Liver (tissue), 9 donors: ENCODE measurements around the gene HCFC1. TPM values are rescaled to one million over a fixed set of nuclear protein-coding genes. Genes with fewer than 3 reads are reported as not detected.

ENCODE experiments used
- DNase-seq: peaks from one replicate; pipeline ENCODE4 v3.0.0-alpha.2; 2017; ENCODE audit warnings: low spot score
- H3K27ac ChIP-seq, 2 donors: one replicate each; pipeline ENCODE4 v1.7.0; 2013; ENCODE audit warnings: inconsistent platforms in 2 of 2, low read length in 2 of 2, control low read depth in 1 of 2, low read depth in 1 of 2, mild to moderate bottlenecking in 1 of 2
- H3K27me3 ChIP-seq, 4 donors: one replicate each; pipeline versions ENCODE4 v1.6.1 to v1.7.0; 2013; ENCODE audit warnings: low read length in 3 of 4, inconsistent platforms in 1 of 4, mild to moderate bottlenecking in 1 of 4, moderate library complexity in 1 of 4; ENCODE audit not compliant: control insufficient read depth in 4 of 4, insufficient read depth in 4 of 4
- H3K36me3 ChIP-seq, 4 donors: one replicate each; pipeline versions ENCODE4 v1.6.1 to v1.7.0; 2013; ENCODE audit warnings: low read length in 3 of 4, mild to moderate bottlenecking in 3 of 4, low read depth in 1 of 4, moderate library complexity in 1 of 4; ENCODE audit not compliant: control insufficient read depth in 4 of 4, insufficient read depth in 3 of 4
- H3K4me1 ChIP-seq, 4 donors: one replicate each; pipeline versions ENCODE4 v1.6.1 to v1.7.0; 2013; ENCODE audit warnings: low read length in 3 of 4, mild to moderate bottlenecking in 3 of 4, moderate library complexity in 1 of 4; ENCODE audit not compliant: control insufficient read depth in 4 of 4, insufficient read depth in 4 of 4
- H3K4me3 ChIP-seq, 3 donors: one replicate each; pipeline versions ENCODE4 v1.6.1 to v1.7.0; 2013; ENCODE audit warnings: low read length in 3 of 3, control low read depth in 1 of 3, low read depth in 1 of 3, mild to moderate bottlenecking in 1 of 3
- H3K9ac ChIP-seq, 2 donors: one replicate each; pipeline ENCODE4 v1.7.0; 2013; ENCODE audit warnings: low read length in 2 of 2, mild to moderate bottlenecking in 2 of 2, moderate library complexity in 2 of 2, control low read depth in 1 of 2, low read depth in 1 of 2
- H3K9me3 ChIP-seq, 4 donors: one replicate each; pipeline versions ENCODE4 v1.6.1 to v1.7.0; 2013; ENCODE audit warnings: low read length in 3 of 4; ENCODE audit not compliant: control insufficient read depth in 4 of 4
- EGR1 ChIP-seq, 2 donors: IDR thresholded peaks; 2 replicates each; pipeline ENCODE4 v1.6.1; 2016 to 2018; ENCODE audit warnings: antibody characterized with exemption in 2 of 2, low read depth in 2 of 2
- FOXA1 ChIP-seq: IDR thresholded peaks from 2 replicates; pipeline ENCODE4 v1.6.1; 2016; ENCODE audit warnings: antibody characterized with exemption
- FOXA2 ChIP-seq: IDR thresholded peaks from 2 replicates; pipeline ENCODE4 v1.6.1; 2016; ENCODE audit warnings: antibody characterized with exemption
- GABPA ChIP-seq, 2 donors: IDR thresholded peaks in 1 of 2; conservative IDR thresholded peaks in 1 of 2; 2 replicates each; pipeline ENCODE4 v1.6.1; 2016; ENCODE audit warnings: antibody characterized with exemption in 2 of 2, mild to moderate bottlenecking in 1 of 2, moderate library complexity in 1 of 2
- HNF4A ChIP-seq, 2 donors: conservative IDR thresholded peaks; 2 replicates each; pipeline ENCODE4 v1.6.1; 2016; ENCODE audit warnings: antibody characterized with exemption in 2 of 2, mild to moderate bottlenecking in 2 of 2
- HNF4G ChIP-seq: IDR thresholded peaks from 2 replicates; pipeline ENCODE4 v1.6.1; 2016; ENCODE audit warnings: antibody characterized with exemption
- JUND ChIP-seq, 2 donors: IDR thresholded peaks; 2 replicates each; pipeline ENCODE4 v1.6.1; 2016; ENCODE audit warnings: antibody characterized with exemption in 2 of 2
- NR2F2 ChIP-seq: IDR thresholded peaks from 2 replicates; pipeline ENCODE4 v1.6.1; 2016; ENCODE audit warnings: antibody characterized with exemption
- RAD21 ChIP-seq, 2 donors: IDR thresholded peaks; 2 replicates each; pipeline ENCODE4 v1.6.1; 2016; ENCODE audit warnings: antibody characterized with exemption in 2 of 2, mild to moderate bottlenecking in 2 of 2
- RXRA ChIP-seq, 2 donors: IDR thresholded peaks; 2 replicates each; pipeline ENCODE4 v1.6.1; 2017 to 2018; ENCODE audit warnings: antibody characterized with exemption in 2 of 2, mild to moderate bottlenecking in 1 of 2
- SP1 ChIP-seq: IDR thresholded peaks from 2 replicates; pipeline ENCODE4 v1.6.1; 2018; ENCODE audit warnings: antibody characterized with exemption, mild to moderate bottlenecking
- TAF1 ChIP-seq: conservative IDR thresholded peaks from 2 replicates; pipeline ENCODE4 v1.6.1; 2016; ENCODE audit warnings: antibody characterized with exemption, mild to moderate bottlenecking
- YY1 ChIP-seq: IDR thresholded peaks from 2 replicates; pipeline ENCODE4 v1.6.1; 2016; ENCODE audit warnings: antibody characterized with exemption, mild to moderate bottlenecking
- WGBS: extraction: QIAGEN DNeasy Blood & Tissue Kit; methylation state at CpG from one replicate; pipeline ENCODE4 v1.1.7; 2013; 5-methylcytosine and 5-hydroxymethylcytosine counted together
- polyA plus RNA-seq, 2 donors: library from polyadenylated mRNA; stranded (reverse) in 1 of 2; unstranded in 1 of 2; fragments of 200-250 nt in 1 of 2; fragments of >200 nt in 1 of 2; fragmentation: Nextera tagmentation in 1 of 2; extraction: Ambion mirVana in 1 of 2; gene quantifications; one replicate each; pipeline versions ENCODE4 v1.2.1 to v1.2.3, GENCODE V29; 2013 to 2015
- total RNA-seq, 2 donors: library from RNA; depleted of rRNA; stranded (reverse); fragments of >200 nt; gene quantifications; one replicate each; pipeline ENCODE4 v1.2.3, GENCODE V29; 2014
- TF ChIP-seq, protein P1 (sequence below): IDR thresholded peaks from 2 replicates; pipeline ENCODE4 v1.6.1; 2016; ENCODE audit warnings: antibody characterized with exemption
- TF ChIP-seq, protein P2 (sequence below): IDR thresholded peaks from 2 replicates; pipeline ENCODE4 v1.6.1; 2016; ENCODE audit warnings: antibody characterized with exemption, mild to moderate bottlenecking
- TF ChIP-seq, protein P3 (sequence below): fragments of 150-350 bp; IDR thresholded peaks from 2 replicates; pipeline ENCODE4 v1.5.1; 2017; ENCODE audit warnings: improper control_type of control experiment, low read depth, low read length; ENCODE audit not compliant: missing input control
- TF ChIP-seq, protein P4 (sequence below): IDR thresholded peaks from 2 replicates; pipeline ENCODE4 v1.6.1; 2016; ENCODE audit warnings: antibody characterized with exemption
- TF ChIP-seq, protein P5 (sequence below): IDR thresholded peaks from 2 replicates; pipeline ENCODE4 v1.6.1; 2016; ENCODE audit warnings: antibody characterized with exemption
- donor health status: healthy.
- donor health status: healthy.
- donor health status: healthy.
- donor health status: healthy.
- donor health status: healthy.

HCFC1 gene
- total and polyA plus RNA-seq, 4 donors = 7.9 to 26.9 (median 13.9) TPM

DNA sequence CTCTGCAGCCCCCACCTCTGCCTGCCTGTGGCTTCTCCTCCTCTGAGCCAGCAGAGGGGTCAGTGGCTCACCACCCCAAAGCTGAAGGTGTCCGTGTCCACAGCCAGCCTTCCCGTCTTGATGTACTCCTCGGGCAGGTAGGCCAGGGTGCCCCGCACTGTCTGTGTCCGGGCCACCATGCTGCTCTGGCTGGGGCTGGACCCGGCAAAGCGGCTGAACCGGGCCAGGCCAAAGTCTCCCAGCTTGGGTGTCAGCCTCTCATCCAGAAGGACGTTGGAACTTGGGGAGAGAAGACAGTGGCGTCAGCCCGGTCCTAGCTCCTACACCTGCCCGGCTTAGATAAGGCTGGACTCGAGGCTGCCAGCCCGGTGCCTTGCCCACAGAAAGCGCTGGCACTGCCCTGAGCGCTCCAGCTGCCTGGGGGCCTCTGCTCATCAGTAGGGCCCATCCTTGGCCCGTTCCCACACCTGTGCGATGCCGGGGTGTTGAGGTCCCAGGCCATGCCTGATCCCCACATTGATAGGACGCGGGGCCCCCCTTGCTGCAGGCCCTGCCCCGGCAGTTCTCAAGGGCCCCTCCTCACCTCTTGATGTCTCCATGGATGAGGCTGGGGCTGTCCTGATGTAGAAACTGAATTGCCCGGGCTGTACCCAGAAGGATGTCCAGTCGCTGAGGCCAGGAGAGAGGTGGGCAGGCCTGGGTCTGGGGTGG, 44.9 kb upstream of the HCFC1 start:
- WGBS = 92% methylated on average over 24 of the region's 24 CpGs
- no peak for TF ChIP-seq RXRA (IDR thresholded peaks at IDR 0.05)
- TF ChIP-seq RAD21 (IDR thresholded peaks at IDR 0.05) = no peak
- TF ChIP-seq, protein P1, sequence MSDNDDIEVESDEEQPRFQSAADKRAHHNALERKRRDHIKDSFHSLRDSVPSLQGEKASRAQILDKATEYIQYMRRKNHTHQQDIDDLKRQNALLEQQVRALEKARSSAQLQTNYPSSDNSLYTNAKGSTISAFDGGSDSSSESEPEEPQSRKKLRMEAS = no peak
- TF ChIP-seq, protein P2, sequence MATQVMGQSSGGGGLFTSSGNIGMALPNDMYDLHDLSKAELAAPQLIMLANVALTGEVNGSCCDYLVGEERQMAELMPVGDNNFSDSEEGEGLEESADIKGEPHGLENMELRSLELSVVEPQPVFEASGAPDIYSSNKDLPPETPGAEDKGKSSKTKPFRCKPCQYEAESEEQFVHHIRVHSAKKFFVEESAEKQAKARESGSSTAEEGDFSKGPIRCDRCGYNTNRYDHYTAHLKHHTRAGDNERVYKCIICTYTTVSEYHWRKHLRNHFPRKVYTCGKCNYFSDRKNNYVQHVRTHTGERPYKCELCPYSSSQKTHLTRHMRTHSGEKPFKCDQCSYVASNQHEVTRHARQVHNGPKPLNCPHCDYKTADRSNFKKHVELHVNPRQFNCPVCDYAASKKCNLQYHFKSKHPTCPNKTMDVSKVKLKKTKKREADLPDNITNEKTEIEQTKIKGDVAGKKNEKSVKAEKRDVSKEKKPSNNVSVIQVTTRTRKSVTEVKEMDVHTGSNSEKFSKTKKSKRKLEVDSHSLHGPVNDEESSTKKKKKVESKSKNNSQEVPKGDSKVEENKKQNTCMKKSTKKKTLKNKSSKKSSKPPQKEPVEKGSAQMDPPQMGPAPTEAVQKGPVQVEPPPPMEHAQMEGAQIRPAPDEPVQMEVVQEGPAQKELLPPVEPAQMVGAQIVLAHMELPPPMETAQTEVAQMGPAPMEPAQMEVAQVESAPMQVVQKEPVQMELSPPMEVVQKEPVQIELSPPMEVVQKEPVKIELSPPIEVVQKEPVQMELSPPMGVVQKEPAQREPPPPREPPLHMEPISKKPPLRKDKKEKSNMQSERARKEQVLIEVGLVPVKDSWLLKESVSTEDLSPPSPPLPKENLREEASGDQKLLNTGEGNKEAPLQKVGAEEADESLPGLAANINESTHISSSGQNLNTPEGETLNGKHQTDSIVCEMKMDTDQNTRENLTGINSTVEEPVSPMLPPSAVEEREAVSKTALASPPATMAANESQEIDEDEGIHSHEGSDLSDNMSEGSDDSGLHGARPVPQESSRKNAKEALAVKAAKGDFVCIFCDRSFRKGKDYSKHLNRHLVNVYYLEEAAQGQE = no peak
- TF ChIP-seq NR2F2 = no peak
- no peak for TF ChIP-seq JUND (IDR thresholded peaks at IDR 0.05)
- TF ChIP-seq, protein P3, sequence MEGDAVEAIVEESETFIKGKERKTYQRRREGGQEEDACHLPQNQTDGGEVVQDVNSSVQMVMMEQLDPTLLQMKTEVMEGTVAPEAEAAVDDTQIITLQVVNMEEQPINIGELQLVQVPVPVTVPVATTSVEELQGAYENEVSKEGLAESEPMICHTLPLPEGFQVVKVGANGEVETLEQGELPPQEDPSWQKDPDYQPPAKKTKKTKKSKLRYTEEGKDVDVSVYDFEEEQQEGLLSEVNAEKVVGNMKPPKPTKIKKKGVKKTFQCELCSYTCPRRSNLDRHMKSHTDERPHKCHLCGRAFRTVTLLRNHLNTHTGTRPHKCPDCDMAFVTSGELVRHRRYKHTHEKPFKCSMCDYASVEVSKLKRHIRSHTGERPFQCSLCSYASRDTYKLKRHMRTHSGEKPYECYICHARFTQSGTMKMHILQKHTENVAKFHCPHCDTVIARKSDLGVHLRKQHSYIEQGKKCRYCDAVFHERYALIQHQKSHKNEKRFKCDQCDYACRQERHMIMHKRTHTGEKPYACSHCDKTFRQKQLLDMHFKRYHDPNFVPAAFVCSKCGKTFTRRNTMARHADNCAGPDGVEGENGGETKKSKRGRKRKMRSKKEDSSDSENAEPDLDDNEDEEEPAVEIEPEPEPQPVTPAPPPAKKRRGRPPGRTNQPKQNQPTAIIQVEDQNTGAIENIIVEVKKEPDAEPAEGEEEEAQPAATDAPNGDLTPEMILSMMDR = no peak
- no peak for TF ChIP-seq SP1
- TF ChIP-seq, protein P4, sequence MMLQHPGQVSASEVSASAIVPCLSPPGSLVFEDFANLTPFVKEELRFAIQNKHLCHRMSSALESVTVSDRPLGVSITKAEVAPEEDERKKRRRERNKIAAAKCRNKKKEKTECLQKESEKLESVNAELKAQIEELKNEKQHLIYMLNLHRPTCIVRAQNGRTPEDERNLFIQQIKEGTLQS = no peak
- no peak for TF ChIP-seq FOXA2
- TF ChIP-seq, protein P5, sequence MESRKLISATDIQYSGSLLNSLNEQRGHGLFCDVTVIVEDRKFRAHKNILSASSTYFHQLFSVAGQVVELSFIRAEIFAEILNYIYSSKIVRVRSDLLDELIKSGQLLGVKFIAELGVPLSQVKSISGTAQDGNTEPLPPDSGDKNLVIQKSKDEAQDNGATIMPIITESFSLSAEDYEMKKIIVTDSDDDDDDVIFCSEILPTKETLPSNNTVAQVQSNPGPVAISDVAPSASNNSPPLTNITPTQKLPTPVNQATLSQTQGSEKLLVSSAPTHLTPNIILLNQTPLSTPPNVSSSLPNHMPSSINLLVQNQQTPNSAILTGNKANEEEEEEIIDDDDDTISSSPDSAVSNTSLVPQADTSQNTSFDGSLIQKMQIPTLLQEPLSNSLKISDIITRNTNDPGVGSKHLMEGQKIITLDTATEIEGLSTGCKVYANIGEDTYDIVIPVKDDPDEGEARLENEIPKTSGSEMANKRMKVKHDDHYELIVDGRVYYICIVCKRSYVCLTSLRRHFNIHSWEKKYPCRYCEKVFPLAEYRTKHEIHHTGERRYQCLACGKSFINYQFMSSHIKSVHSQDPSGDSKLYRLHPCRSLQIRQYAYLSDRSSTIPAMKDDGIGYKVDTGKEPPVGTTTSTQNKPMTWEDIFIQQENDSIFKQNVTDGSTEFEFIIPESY = no peak
- TF ChIP-seq YY1 = no peak
- TF ChIP-seq TAF1 = no peak
- no peak for TF ChIP-seq EGR1 (IDR thresholded peaks at IDR 0.05; ENCODE audit: low read depth in 2 of 2)
- TF ChIP-seq GABPA (IDR thresholded peaks at IDR 0.05 in 1 of 2, conservative IDR thresholded peaks at IDR 0.05 in 1 of 2) = no peak
- TF ChIP-seq HNF4A (conservative IDR thresholded peaks at IDR 0.05) = no peak
- no peak for TF ChIP-seq FOXA1
- TF ChIP-seq HNF4G = no peak
- H3K27me3 ChIP-seq = no peaks in the 10 kb centered on the region
- H3K9ac ChIP-seq = no peak overlapping the region
- peaks cover 0 to 11% (median 4%) of the 10 kb centered on the region in 4 donors for H3K36me3 ChIP-seq
- no peak overlapping the region for H3K4me3 ChIP-seq
- peaks cover 0 to 15% (median 5%) of the 10 kb centered on the region in 4 donors for H3K4me1 ChIP-seq
- no peak overlapping the region for H3K27ac ChIP-seq
- no peak for DNase-seq
- no peaks in the 10 kb centered on the region for H3K9me3 ChIP-seq
